AG04450 (cell line): ENCODE measurements around the gene ADARB2. TPM values are rescaled to one million over a fixed set of nuclear protein-coding genes. Genes with fewer than 3 reads are reported as not detected.

ENCODE experiments used
- CTCF ChIA-PET: fragments of 300-600, 350-600 bp; formaldehyde crosslinking; extraction: SDS; loops from one replicate; lab custom pipeline; 2022; ENCODE audit warnings: antibody characterized with exemption, inconsistent platforms; lab: Charles Lee
- POLR2A ChIA-PET: fragments of 350-600 bp; formaldehyde crosslinking; extraction: SDS; loops from one replicate; lab custom pipeline; 2021; ENCODE audit warnings: antibody characterized with exemption, inconsistent platforms; lab: Yijun Ruan, JAX
- DNase-seq: peaks from one replicate; pipeline ENCODE4 v3.0.0-alpha.2; 2011; ENCODE audit warnings: low read depth, low spot score
- H3K27ac ChIP-seq: one replicate; pipeline ENCODE4 v1.5.1; 2012; ENCODE audit warnings: low read depth, low read length, control low read depth
- H3K27me3 ChIP-seq: one replicate; pipeline ENCODE4 v1.6.0; 2012; ENCODE audit warnings: low read length; ENCODE audit not compliant: control insufficient read depth, insufficient read depth
- H3K4me3 ChIP-seq: 2 replicates; pipeline ENCODE4 v1.5.1; 2011; ENCODE audit warnings: mild to moderate bottlenecking, low read depth, low read length, control low read depth
- H3K9me3 ChIP-seq: 2 replicates; pipeline ENCODE4 v1.5.1; 2012; ENCODE audit warnings: low read length; ENCODE audit not compliant: control insufficient read depth, insufficient read depth
- polyA plus RNA-seq: library from polyadenylated mRNA; depleted of rRNA; stranded (reverse); fragments of >200 nt; gene quantifications from 2 replicates; pipeline ENCODE4 v1.2.3, GENCODE V29; 2011
- TF ChIP-seq, protein P1 (sequence below): IDR thresholded peaks from 2 replicates; pipeline ENCODE4 v1.5.1; 2011; ENCODE audit warnings: low read depth, low read length, control low read depth, inconsistent platforms

Gene ADARB2
- polyA plus RNA-seq, 1 experiment: not detected

DNA sequence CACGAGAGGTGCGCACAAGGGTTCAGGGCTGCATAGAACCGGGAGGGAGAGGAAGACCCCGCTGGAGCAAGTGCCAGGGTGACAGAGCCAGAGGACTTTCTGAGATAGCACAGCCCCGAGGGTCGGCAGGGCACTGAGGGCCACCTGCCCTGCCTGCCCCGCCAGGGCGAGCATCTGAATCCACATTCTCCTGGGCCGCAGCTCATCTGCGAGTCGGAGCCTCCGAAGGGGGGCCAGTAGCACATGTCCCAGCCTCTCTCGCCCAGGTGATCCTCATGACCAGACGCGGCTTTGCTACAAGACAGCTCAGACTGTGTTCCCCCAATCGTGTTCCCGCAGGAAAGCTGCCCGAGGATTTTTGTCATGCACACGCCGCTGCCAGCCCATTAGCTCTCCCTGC lies 71.2 kb downstream of the ADARB2 start:
- no peak overlapping the region for H3K4me3 ChIP-seq
- no peaks in the 10 kb centered on the region for H3K27me3 ChIP-seq
- POLR2A ChIA-PET: no interaction called here
- H3K27ac ChIP-seq: no peak overlapping the region
- TF ChIP-seq, protein P1, sequence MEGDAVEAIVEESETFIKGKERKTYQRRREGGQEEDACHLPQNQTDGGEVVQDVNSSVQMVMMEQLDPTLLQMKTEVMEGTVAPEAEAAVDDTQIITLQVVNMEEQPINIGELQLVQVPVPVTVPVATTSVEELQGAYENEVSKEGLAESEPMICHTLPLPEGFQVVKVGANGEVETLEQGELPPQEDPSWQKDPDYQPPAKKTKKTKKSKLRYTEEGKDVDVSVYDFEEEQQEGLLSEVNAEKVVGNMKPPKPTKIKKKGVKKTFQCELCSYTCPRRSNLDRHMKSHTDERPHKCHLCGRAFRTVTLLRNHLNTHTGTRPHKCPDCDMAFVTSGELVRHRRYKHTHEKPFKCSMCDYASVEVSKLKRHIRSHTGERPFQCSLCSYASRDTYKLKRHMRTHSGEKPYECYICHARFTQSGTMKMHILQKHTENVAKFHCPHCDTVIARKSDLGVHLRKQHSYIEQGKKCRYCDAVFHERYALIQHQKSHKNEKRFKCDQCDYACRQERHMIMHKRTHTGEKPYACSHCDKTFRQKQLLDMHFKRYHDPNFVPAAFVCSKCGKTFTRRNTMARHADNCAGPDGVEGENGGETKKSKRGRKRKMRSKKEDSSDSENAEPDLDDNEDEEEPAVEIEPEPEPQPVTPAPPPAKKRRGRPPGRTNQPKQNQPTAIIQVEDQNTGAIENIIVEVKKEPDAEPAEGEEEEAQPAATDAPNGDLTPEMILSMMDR: no peak
- no peak for DNase-seq
- CTCF ChIA-PET: no interaction called here
- H3K9me3 ChIP-seq: peaks cover 78% of the 10 kb centered on the region

DNA sequence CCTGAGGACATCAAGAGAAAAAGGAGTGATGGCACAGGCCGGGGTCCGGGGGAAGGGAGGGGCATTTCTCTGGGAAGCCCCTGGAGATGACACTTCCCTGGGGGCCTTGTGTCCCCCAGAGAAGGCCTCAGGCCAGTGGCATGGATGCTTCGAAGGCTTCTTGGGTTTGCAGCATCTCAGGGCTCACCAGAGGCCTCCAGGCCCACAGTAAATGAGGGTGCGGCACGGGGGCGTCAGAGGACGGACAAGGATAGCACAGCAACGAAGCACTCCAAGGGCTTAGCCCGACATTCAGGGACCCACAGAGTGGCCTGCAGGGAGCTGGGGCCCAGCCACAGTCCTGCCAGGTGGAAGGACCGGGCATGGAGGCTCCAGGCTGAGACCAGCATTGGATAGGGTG lies 71.6 kb downstream of the ADARB2 start:
- Histone ChIP-seq H3K27ac (no peak overlapping the region), H3K4me3 (no peak overlapping the region), H3K27me3 (no peaks in the 10 kb centered on the region), H3K9me3 (peaks cover 78% of the 10 kb centered on the region)
- DNase-seq: no peak
- CTCF ChIA-PET: no interaction called here
- TF ChIP-seq, protein P1: no peak
- POLR2A ChIA-PET: no interaction called here

DNA sequence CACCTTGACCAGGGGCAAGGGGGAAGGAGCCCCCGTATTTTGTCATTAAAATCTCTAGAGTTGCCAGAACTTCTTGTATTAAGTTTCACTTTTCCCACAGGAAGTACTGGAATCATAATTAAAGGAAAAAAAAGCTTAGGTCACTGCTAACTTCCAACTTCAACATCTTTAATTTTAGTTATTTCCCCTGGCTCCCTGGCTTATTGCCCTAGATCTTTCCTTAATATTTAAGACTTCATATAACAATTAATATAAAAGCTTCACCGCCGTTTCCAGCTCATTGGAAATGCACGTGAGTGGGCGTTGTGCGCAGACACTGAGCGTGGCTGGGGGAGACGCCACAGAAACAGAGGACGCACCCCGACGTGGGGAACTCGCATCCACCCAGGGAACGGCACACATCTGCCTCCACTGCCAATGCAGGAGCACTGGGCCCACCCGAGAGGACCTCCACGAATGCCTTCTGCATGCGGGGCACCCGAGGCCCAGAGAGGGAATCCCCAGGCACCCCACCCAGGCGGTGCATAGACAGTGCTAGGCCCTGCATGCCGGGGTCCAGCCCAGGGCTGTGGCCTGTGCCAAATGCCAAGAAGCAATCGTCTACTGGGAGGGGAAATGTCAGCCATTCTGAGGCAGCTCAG lies 72.2 kb downstream of the ADARB2 start:
- Histone ChIP-seq H3K27me3 (no peaks in the 10 kb centered on the region), H3K4me3 (no peak overlapping the region), H3K27ac (no peak overlapping the region), H3K9me3 (peaks cover 78% of the 10 kb centered on the region)
- TF ChIP-seq, protein P1: no peak
- POLR2A ChIA-PET: no interaction called here
- CTCF ChIA-PET: no interaction called here
- no peak for DNase-seq

DNA sequence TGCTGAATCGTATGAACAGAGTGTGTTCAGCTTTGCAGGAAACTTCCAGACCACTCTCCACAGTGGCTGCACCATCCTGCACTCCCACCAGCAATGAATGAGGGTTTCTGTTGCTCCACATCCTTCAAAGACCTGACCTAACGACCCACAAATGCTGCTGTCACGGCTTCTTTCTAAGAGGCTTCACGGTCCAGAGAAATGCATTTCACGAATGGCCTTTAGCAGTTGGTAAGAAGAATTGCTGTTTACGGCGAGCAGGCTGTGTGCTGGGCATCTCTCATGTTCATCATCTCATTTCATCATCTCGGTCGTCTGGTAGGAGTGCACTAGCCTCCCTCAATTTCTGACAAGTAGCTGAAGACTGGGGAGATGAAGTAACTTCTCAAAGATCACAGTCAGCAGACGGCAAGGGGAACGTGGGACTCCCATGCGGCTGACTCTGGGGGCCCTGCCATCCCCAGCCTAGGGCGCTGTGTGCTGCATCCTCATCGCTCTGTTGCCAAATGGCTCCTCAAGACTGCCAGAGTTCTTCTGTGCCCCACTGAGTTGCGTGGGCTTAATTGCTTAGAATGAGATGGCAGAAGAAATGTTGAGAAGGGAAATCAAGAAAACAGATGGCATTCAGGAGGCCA lies 72.9 kb downstream of the ADARB2 start:
- no peaks in the 10 kb centered on the region for H3K27me3 ChIP-seq
- DNase-seq: no peak
- H3K9me3 ChIP-seq: peaks cover 85% of the 10 kb centered on the region
- CTCF ChIA-PET: no interaction called here
- H3K4me3 ChIP-seq: no peak overlapping the region
- H3K27ac ChIP-seq: no peak overlapping the region
- POLR2A ChIA-PET: no interaction called here
- TF ChIP-seq, protein P1: no peak

DNA sequence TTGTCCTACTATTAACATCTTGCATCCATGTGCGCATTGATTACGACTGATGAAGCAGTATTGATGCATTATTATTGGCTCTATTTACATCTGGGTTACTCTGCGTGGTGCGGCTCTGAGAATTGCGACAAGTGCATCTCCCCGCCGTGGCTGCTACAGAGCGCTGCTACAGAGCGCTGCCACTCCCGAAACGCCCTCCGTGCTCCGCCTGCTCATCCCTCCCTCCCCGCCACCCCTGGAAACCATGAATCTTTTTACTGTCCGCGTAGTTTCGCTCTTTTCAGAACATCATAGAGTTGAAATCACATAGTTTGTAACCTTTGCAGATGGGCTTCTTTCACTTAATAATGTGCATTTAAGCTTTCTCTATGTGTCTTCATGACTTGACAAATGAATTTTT lies 74.1 kb downstream of the ADARB2 start:
- H3K27ac ChIP-seq: no peak overlapping the region
- no peak for DNase-seq
- peaks cover 83% of the 10 kb centered on the region for H3K9me3 ChIP-seq
- no peaks in the 10 kb centered on the region for H3K27me3 ChIP-seq
- ChIA-PET POLR2A (no interaction called here), CTCF (no interaction called here)
- H3K4me3 ChIP-seq: no peak overlapping the region
- TF ChIP-seq, protein P1: no peak
